Measurements from ENCODE around the gene RAB31.

RAB31 gene

DNA sequence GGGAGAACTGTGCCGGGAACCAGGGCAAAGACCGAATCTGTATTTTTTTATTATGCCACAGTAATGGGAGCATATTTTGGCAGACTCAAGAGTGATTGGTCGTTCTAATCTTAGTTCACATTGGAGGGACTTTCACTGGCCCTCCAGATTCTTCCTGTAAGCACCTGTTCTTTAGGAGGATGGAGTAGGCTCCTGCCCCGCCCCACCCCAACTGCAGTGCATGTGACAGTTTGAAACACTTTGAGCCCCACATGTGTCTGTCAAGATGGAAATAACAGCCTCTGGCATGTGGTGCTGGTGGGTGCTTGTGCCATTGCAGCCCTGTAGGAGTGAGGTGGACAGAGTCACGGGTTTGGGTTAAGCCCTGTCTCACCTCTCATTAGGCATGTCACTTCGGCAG lies 134.3 kb downstream of the RAB31 start:
- DNase-seq (ENCODE audit: low read depth), result no peak
- TF ChIP-seq MYC (IDR thresholded peaks at IDR 0.05; ENCODE audit: low read depth, low read length), result no peak
- TF ChIP-seq CTCF (IDR thresholded peaks at IDR 0.05; ENCODE audit: low read depth, low read length), result no peak
- TF ChIP-seq POLR2A (IDR thresholded peaks at IDR 0.05; ENCODE audit: extremely low read depth, insufficient read length), result no peak
- no peak for TF ChIP-seq MAX (IDR thresholded peaks at IDR 0.05; ENCODE audit: low read depth, low read length)
- H3K4me3 ChIP-seq (ENCODE audit: low read depth, low read length), result no peak overlapping the region

DNA sequence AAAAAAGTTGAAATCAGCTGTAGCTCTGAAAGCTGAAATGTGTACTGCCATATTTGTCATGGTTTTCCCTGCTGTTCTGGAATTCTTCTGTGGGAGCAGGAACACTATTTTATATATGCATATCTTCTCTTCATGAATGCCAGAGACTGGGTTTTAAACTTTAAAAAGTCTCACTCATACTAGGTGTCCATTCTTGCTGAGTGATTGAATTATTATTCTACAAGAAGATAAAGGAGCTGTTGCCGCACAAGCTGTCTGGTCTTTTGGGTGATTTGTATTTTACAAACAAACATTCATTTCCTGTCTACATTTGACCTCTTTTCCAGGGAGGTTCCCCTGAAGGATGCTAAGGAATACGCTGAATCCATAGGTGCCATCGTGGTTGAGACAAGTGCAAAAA lies 137.2 kb downstream of the RAB31 start:
- H3K4me3 ChIP-seq (ENCODE audit: low read depth, low read length), result no peak overlapping the region
- no peak for TF ChIP-seq MYC (IDR thresholded peaks at IDR 0.05; ENCODE audit: low read depth, low read length)
- TF ChIP-seq POLR2A (IDR thresholded peaks at IDR 0.05; ENCODE audit: extremely low read depth, insufficient read length), result no peak
- TF ChIP-seq MAX (IDR thresholded peaks at IDR 0.05; ENCODE audit: low read depth, low read length), result no peak
- TF ChIP-seq CTCF (IDR thresholded peaks at IDR 0.05; ENCODE audit: low read depth, low read length), result no peak
- DNase-seq (ENCODE audit: low read depth), result no peak

DNA sequence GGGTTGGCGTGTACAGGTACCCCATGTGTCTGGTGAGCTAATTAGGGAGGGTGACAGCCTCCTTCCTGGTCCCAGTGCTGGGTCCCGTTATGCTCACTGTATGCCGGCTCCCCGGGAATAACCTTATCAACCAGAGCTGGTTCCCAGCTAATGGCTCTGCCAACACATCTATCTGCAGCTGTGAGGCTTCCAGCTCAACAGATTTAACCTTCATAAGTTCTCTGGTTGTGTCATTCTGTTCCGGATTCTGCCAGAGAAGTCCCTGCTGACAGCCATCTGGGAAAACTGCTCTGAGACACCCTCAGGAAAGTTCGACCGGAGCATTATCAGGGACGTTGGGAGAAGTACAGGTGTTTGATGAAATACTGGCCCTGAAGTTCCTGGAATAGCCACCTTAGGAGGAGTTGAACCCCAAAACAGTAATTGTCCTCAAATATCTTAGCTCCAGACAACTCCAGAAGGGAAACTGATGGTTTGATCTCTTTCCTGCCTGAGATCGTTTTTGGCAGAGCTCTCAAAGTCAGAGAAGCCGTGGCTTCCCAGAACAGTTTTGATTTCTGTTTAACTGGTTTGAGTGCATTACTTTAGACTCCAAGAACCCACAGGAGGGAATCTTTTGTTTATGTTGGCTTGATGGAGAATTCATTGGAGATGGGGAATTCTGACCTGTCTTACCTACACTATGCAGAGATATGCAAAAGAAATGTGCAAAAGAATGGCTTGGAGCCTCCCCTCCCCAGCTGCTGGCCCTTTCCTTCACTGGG lies 138.2 kb downstream of the RAB31 start:
- H3K4me3 ChIP-seq (ENCODE audit: low read depth, low read length), result no peak overlapping the region
- DNase-seq (ENCODE audit: low read depth), result no peak
- no peak for TF ChIP-seq MAX (IDR thresholded peaks at IDR 0.05; ENCODE audit: low read depth, low read length)
- no peak for TF ChIP-seq MYC (IDR thresholded peaks at IDR 0.05; ENCODE audit: low read depth, low read length)
- TF ChIP-seq CTCF (IDR thresholded peaks at IDR 0.05; ENCODE audit: low read depth, low read length), result no peak
- no peak for TF ChIP-seq POLR2A (IDR thresholded peaks at IDR 0.05; ENCODE audit: extremely low read depth, insufficient read length)

GRCh38 chr18:9848170-9848879 lies 140.2 kb downstream of the RAB31 start:
- H3K4me3 ChIP-seq (ENCODE audit: low read depth, low read length), result no peak overlapping the region
- no peak for TF ChIP-seq POLR2A (IDR thresholded peaks at IDR 0.05; ENCODE audit: extremely low read depth, insufficient read length)
- no peak for TF ChIP-seq MYC (IDR thresholded peaks at IDR 0.05; ENCODE audit: low read depth, low read length)
- no peak for TF ChIP-seq MAX (IDR thresholded peaks at IDR 0.05; ENCODE audit: low read depth, low read length)
- TF ChIP-seq CTCF (IDR thresholded peaks at IDR 0.05; ENCODE audit: low read depth, low read length), result no peak

GRCh38 chr18:9849407-9850283 lies 141.5 kb downstream of the RAB31 start:
- TF ChIP-seq CTCF (IDR thresholded peaks at IDR 0.05; ENCODE audit: low read depth, low read length) (no peak), POLR2A (IDR thresholded peaks at IDR 0.05; ENCODE audit: extremely low read depth, insufficient read length) (no peak), MAX (IDR thresholded peaks at IDR 0.05; ENCODE audit: low read depth, low read length) (no peak), MYC (IDR thresholded peaks at IDR 0.05; ENCODE audit: low read depth, low read length) (no peak)
- H3K4me3 ChIP-seq (ENCODE audit: low read depth, low read length), result peak overlapping the region; percentile 14
- DNase-seq (ENCODE audit: low read depth), result peak; percentile 94

More at GRCh38 chr18:9848170-9848879, 140.2 kb downstream of the RAB31 start:
- no peak for DNase-seq (ENCODE audit: low read depth)
